Measurements from ENCODE around the gene PDE6A. TPM values are rescaled to one million over a fixed set of nuclear protein-coding genes. Genes with fewer than 3 reads are reported as not detected.

PDE6A gene
- total RNA-seq, 4 donors from 2014 or later = not detected

- no peaks in the 10 kb centered on the region for H3K36me3 ChIP-seq
- 80% methylated on average over 1 of the region's 1 CpG for WGBS
- no peaks in the 10 kb centered on the region for H3K9me3 ChIP-seq
- intact Hi-C loops (cut with DNase I) = no loop called here
- H3K27ac ChIP-seq (replicated peaks in 1 of 4) = no peak overlapping the region
- H3K4me3 ChIP-seq = no peak overlapping the region
- no peak for TF ChIP-seq POLR2A (IDR thresholded peaks at IDR 0.05; ENCODE audit: low read depth)
- TF ChIP-seq CTCF (IDR thresholded peaks at IDR 0.05) = no peak
- no peak for TF ChIP-seq POLR2AphosphoS5 (IDR thresholded peaks at IDR 0.05)
- no peak for TF ChIP-seq EP300 (IDR thresholded peaks at IDR 0.05)
- H3K27me3 ChIP-seq = peaks cover 0 to 3% (median 0%) of the 10 kb centered on the region in 4 donors
- peaks cover 5 to 11% (median 7%) of the 10 kb centered on the region in 4 donors for H3K4me1 ChIP-seq
- no peak for DNase-seq (ENCODE audit: extremely low spot score)
These were observed 7.0 kb downstream of the PDE6A start for GRCh38 chr5:149937610-149938009.

GRCh38 chr5:149936700-149937091 is 7.9 kb downstream of the PDE6A start:
- no peak for DNase-seq (ENCODE audit: extremely low spot score)
- Histone ChIP-seq H3K4me1 (peaks cover 5 to 11% (median 7%) of the 10 kb centered on the region in 4 donors), H3K9me3 (no peaks in the 10 kb centered on the region), H3K36me3 (no peaks in the 10 kb centered on the region), H3K4me3 (no peak overlapping the region), H3K27ac (replicated peaks in 1 of 4) (no peak overlapping the region), H3K27me3 (peaks cover 0 to 6% (median 0%) of the 10 kb centered on the region in 4 donors)
- intact Hi-C loops (cut with DNase I) = no loop called here
- WGBS = 83% methylated on average over 3 of the region's 3 CpGs
- no peak for TF ChIP-seq POLR2A (IDR thresholded peaks at IDR 0.05; ENCODE audit: low read depth)
- no peak for TF ChIP-seq CTCF (IDR thresholded peaks at IDR 0.05)
- no peak for TF ChIP-seq POLR2AphosphoS5 (IDR thresholded peaks at IDR 0.05)
- TF ChIP-seq EP300 (IDR thresholded peaks at IDR 0.05) = no peak

DNA sequence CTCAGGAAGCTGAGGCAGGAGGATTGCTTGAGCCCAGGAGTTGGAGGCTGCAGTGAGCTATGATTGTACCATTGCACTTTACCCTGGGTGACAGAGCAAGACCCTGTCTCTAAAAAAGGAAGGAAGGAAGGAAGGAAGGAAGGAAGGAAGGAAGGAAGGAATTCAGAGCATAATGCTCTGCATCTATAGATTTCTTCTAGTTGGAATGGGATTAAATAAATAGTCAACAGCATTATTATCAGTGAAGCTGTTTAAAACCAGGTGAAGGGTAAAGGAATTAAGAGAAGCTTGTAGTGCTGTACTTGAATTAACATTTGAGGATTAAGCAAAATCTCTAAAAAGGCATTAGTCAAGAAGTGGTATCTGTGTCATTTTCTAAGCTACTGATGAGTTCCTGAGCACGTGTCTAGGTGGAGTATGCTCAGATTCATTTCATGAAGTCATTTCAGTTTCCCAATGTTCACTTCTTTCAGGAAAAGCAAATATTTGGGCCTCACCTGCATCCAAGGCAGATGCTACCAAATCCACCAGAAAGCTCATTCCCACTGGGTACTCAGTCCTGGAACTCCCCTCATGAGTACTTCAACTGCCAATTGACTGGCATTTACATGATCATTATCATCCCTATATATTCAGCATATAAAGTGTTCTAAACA is 8.4 kb downstream of the PDE6A start:
- no peak for DNase-seq (ENCODE audit: extremely low spot score)
- 83% methylated on average over 1 of the region's 1 CpG for WGBS
- H3K27me3 ChIP-seq = peaks cover 0 to 6% (median 0%) of the 10 kb centered on the region in 4 donors
- H3K36me3 ChIP-seq = no peaks in the 10 kb centered on the region
- no peaks in the 10 kb centered on the region for H3K9me3 ChIP-seq
- H3K4me1 ChIP-seq = peaks cover 5 to 11% (median 7%) of the 10 kb centered on the region in 4 donors
- TF ChIP-seq POLR2A (IDR thresholded peaks at IDR 0.05; ENCODE audit: low read depth) = no peak
- no peak for TF ChIP-seq CTCF (IDR thresholded peaks at IDR 0.05)
- no peak for TF ChIP-seq POLR2AphosphoS5 (IDR thresholded peaks at IDR 0.05)
- TF ChIP-seq EP300 (IDR thresholded peaks at IDR 0.05) = no peak
- H3K4me3 ChIP-seq = no peak overlapping the region
- intact Hi-C loops (cut with DNase I) = no loop called here
- H3K27ac ChIP-seq (replicated peaks in 1 of 4) = no peak overlapping the region

DNA sequence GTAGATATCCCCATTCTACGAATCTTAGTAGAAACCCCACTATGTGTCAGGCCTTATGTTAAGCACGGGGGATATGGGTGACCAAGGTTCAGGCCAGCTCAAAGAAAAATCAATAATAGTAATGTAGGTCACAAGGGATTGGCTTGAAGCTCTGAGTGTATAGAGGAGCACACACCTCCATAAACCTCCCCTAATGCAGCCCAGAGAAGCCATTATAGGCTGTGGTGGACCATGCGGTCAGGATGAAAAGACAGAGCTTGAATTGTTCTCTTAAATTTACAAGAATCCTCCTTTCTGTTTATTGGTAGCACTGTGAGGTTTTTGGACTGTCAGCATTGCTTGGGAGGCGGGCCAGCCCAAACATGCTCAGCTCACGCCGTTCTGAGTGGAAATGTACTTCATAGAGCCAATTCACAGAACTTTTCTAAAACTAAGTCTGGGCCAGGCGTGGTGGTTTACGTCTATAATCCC is 9.1 kb downstream of the PDE6A start:
- H3K4me1 ChIP-seq = peaks cover 5 to 11% (median 7%) of the 10 kb centered on the region in 4 donors
- no peaks in the 10 kb centered on the region for H3K9me3 ChIP-seq
- WGBS = 93% methylated on average over 8 of the region's 8 CpGs
- no peak for DNase-seq (ENCODE audit: extremely low spot score)
- no peaks in the 10 kb centered on the region for H3K36me3 ChIP-seq
- intact Hi-C loops (cut with DNase I) = no loop called here
- H3K27ac ChIP-seq (replicated peaks in 1 of 4) = no peak overlapping the region
- H3K27me3 ChIP-seq = peaks cover 0 to 6% (median 0%) of the 10 kb centered on the region in 4 donors
- TF ChIP-seq POLR2A (IDR thresholded peaks at IDR 0.05; ENCODE audit: low read depth) (no peak), EP300 (IDR thresholded peaks at IDR 0.05) (no peak), CTCF (IDR thresholded peaks at IDR 0.05) (no peak), POLR2AphosphoS5 (IDR thresholded peaks at IDR 0.05) (no peak)
- H3K4me3 ChIP-seq = no peak overlapping the region
